Esophagus squamous epithelium (tissue), 5 donors: ENCODE results near the gene PLEKHM3. TPM values are rescaled to one million over a fixed set of nuclear protein-coding genes. Genes with fewer than 3 reads are reported as not detected.

Experiments
- DNase-seq: peaks from one replicate; lab custom pipeline; 2025; lab: John Stamatoyannopoulos, UW
- H3K27ac ChIP-seq, 4 donors: fragments of 200-600 bp; sonication (generic); one replicate each; pipeline ENCODE4 v1.5.1; 2016 to 2019; ENCODE audit warnings: mild to moderate bottlenecking in 1 of 4
- H3K27me3 ChIP-seq, 4 donors: fragments of 200-600 bp; sonication (generic); 1 replicate in 3 of 4; 2 replicates in 1 of 4; pipeline versions ENCODE4 v1.5.1 to v1.6.0; 2017 to 2021; ENCODE audit warnings: antibody characterized with exemption in 1 of 4
- H3K36me3 ChIP-seq, 3 donors: fragments of 200-600 bp; sonication (generic); one replicate each; pipeline ENCODE4 v1.5.1; 2016 to 2019
- H3K4me1 ChIP-seq, 3 donors: fragments of 200-600 bp; sonication (generic); one replicate each; pipeline ENCODE4 v1.5.1; 2017 to 2019
- H3K4me3 ChIP-seq, 4 donors: fragments of 200-600 bp; sonication (generic); 1 replicate in 3 of 4; 2 replicates in 1 of 4; pipeline ENCODE4 v1.5.1; 2016 to 2019; ENCODE audit warnings: mild to moderate bottlenecking in 2 of 4, moderate library complexity in 1 of 4
- H3K9me3 ChIP-seq, 3 donors: fragments of 200-600 bp; sonication (generic); one replicate each; pipeline ENCODE4 v1.5.1; 2016 to 2019
- POLR2A ChIP-seq, 4 donors: fragments of 450-650 bp; IDR thresholded peaks; one replicate each; pipeline ENCODE4 v1.6.1; 2017; ENCODE audit warnings: antibody characterized with exemption in 4 of 4, mild to moderate bottlenecking in 4 of 4, moderate library complexity in 3 of 4
- WGBS, 2 donors: methylation state at CpG; one replicate each; pipeline ENCODE4 v1.1.5; 2018; 5-methylcytosine and 5-hydroxymethylcytosine counted together
- intact Hi-C: fragments of 100-400 bp; cut with DNase I; formaldehyde crosslinking; loops from one replicate; pipeline ENCODE4 v1.15.0; 2022
- total RNA-seq, 4 donors: library from RNA; depleted of rRNA; stranded (reverse); fragments of >200 nt; gene quantifications; one replicate each; pipeline ENCODE4 v1.1.0, GENCODE V29; 2016
- TF ChIP-seq, protein P1 (sequence below), 6 experiments: fragments of 450-650 bp in 4 of 6; fragments of 200-600 bp in 2 of 6; sonication (generic) in 2 of 6; IDR thresholded peaks; one replicate each; pipeline ENCODE4 v1.5.1; 2016 to 2019; ENCODE audit warnings: antibody characterized with exemption in 6 of 6, mild to moderate bottlenecking in 4 of 6, moderate library complexity in 4 of 6
- donor health status: DM: yes; HTN: yes; CAD: no.

Gene PLEKHM3
- total RNA-seq, 4 donors from 2014 or later = 3.7 to 19.3 (median 6.7) TPM

DNA sequence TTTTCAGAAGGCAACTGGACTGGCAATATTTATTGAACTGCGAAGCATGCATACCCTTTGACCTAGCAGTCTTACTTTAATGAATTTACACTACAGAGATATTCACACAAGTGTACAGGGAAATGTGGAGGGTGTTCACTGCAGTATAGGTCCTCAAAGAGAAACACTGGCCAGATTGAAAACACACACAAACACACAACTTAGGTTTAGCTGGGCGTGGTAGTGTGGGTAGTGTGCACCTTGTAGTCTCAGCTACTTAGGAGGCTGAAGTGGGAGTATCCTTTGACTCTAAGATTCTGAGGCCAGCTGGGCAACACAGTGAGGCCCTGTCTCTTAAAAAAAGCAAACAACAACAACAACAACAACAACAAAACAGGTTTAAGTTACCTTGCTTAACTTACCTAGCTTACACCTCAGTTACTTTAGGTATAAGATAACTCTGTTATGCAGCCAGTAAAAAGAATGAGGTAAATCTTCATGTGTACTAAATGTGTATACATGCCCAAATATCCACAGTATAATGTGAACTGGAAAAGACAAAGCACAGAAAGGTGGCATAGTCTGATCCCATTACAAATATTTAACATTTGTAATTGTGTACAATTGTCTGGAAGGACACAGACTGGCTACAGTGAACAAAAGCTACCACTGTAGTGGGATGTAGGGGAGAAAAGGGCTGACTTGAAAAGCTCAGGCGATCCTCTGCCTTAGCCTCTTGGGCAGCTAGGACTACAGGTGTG lies 149.7 kb downstream of the PLEKHM3 start:
- TF ChIP-seq POLR2A (IDR thresholded peaks at IDR 0.05) = no peak
- TF ChIP-seq, protein P1, sequence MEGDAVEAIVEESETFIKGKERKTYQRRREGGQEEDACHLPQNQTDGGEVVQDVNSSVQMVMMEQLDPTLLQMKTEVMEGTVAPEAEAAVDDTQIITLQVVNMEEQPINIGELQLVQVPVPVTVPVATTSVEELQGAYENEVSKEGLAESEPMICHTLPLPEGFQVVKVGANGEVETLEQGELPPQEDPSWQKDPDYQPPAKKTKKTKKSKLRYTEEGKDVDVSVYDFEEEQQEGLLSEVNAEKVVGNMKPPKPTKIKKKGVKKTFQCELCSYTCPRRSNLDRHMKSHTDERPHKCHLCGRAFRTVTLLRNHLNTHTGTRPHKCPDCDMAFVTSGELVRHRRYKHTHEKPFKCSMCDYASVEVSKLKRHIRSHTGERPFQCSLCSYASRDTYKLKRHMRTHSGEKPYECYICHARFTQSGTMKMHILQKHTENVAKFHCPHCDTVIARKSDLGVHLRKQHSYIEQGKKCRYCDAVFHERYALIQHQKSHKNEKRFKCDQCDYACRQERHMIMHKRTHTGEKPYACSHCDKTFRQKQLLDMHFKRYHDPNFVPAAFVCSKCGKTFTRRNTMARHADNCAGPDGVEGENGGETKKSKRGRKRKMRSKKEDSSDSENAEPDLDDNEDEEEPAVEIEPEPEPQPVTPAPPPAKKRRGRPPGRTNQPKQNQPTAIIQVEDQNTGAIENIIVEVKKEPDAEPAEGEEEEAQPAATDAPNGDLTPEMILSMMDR (IDR thresholded peaks at IDR 0.05) = no peak
- H3K27ac ChIP-seq = no peak overlapping the region
- 86 to 96% methylated on average over 3 of the region's 3 CpGs for WGBS, 2 donors
- H3K4me3 ChIP-seq = no peak overlapping the region
- H3K27me3 ChIP-seq = no peaks in the 10 kb centered on the region
- H3K4me1 ChIP-seq = no peaks in the 10 kb centered on the region
- H3K9me3 ChIP-seq = no peaks in the 10 kb centered on the region
- intact Hi-C loops = no loop called here
- no peak for DNase-seq
- no peaks in the 10 kb centered on the region for H3K36me3 ChIP-seq

DNA sequence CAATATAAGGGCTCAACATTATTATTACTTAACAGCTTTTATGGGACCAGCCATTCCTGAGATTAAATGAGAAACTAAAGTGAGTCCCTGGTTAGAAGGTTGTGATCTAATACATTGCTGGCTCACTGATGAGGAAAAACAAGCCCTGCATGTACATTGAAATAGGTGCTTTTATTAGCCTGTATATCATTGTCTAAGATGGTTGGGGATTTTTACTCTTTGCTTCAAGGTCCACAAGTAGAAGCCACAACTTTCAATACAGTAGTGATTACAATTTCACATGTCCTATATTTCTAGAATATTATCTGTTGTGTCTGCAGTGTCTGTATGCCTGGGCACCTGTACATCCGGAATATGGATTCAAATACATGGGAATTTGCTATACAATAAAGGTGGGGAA lies 151.5 kb downstream of the PLEKHM3 start:
- intact Hi-C loops = no loop called here
- Histone ChIP-seq H3K27ac (no peak overlapping the region), H3K4me3 (no peak overlapping the region), H3K4me1 (no peaks in the 10 kb centered on the region), H3K36me3 (no peaks in the 10 kb centered on the region), H3K27me3 (no peaks in the 10 kb centered on the region), H3K9me3 (no peaks in the 10 kb centered on the region)
- TF ChIP-seq, protein P1 (IDR thresholded peaks at IDR 0.05) = no peak
- TF ChIP-seq POLR2A (IDR thresholded peaks at IDR 0.05) = no peak
- no peak for DNase-seq
- WGBS, 2 donors = 88 to 100% methylated on average over 1 of the region's 1 CpG

DNA sequence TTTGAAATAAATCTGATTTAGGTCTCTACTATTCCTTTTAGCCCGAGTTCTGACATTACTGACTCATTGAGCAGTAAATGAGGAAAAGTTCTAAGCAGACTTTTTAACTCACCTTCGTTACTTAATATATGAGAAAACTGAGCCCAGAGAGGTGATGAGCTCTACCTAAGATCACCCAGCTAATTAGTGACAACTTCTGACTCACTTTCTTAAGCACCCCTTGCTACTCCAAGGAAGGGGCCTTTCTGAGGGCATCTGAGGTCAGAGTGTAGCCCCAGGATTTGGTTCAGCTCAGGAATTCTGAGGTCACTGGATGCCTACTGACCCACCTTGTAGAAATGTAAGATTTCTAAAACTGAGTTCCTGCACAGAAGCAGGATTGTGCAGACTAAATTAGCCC lies 153.4 kb downstream of the PLEKHM3 start:
- no peak for DNase-seq
- Histone ChIP-seq H3K4me3 (no peak overlapping the region), H3K36me3 (no peaks in the 10 kb centered on the region), H3K27ac (no peak overlapping the region), H3K4me1 (peaks cover 0 to 3% (median 0%) of the 10 kb centered on the region in 3 donors), H3K9me3 (no peaks in the 10 kb centered on the region), H3K27me3 (no peaks in the 10 kb centered on the region)
- TF ChIP-seq, protein P1 (IDR thresholded peaks at IDR 0.05) = no peak
- TF ChIP-seq POLR2A (IDR thresholded peaks at IDR 0.05) = no peak
- WGBS, 2 donors = 88 to 89% methylated on average over 2 of the region's 2 CpGs
- intact Hi-C loops = no loop called here

DNA sequence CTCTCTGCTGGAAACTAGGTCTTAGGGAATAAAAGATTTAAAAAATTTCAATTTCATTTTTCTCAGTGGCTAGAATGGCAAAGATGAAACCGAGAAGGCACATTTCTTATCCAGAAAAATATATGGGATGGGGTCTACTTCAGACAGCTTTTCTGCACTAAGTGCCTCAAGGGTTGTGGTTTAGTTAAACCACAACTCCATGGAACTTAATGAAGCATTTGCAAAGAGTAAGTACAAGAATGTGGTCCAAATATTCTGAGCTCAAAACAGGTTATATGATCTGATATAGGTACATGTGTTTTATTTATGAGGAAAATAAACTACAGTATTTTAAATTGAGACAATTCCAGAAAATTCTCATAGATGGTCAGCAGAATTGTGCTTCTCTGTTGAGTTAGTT lies 153.8 kb downstream of the PLEKHM3 start:
- H3K4me3 ChIP-seq = no peak overlapping the region
- 79 to 88% methylated on average over 1 of the region's 1 CpG for WGBS, 2 donors
- H3K27ac ChIP-seq = no peak overlapping the region
- peaks cover 0 to 6% (median 0%) of the 10 kb centered on the region in 3 donors for H3K4me1 ChIP-seq
- intact Hi-C loops = no loop called here
- TF ChIP-seq POLR2A (IDR thresholded peaks at IDR 0.05) = no peak
- TF ChIP-seq, protein P1 (IDR thresholded peaks at IDR 0.05) = no peak
- no peaks in the 10 kb centered on the region for H3K9me3 ChIP-seq
- H3K27me3 ChIP-seq = no peaks in the 10 kb centered on the region
- DNase-seq = no peak
- H3K36me3 ChIP-seq = no peaks in the 10 kb centered on the region

DNA sequence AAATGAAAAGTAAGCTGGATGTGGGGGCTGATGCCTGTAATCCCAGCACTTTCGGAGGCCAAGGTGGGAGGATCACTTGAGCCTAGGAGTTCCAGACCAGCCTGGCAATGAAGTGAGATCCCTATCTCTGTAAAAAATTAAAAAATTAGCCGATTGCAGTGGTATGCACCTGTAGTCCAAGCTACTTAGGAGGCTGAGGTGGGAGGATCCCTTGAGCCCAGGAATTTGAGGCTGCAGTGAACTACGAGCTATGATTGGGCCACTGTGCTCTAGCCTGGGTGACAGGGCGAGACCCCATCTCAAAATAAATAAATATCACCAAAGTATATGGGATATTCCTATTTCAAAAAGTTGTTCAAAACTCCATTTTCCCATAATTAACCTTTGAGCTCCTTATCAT lies 154.5 kb downstream of the PLEKHM3 start:
- no peaks in the 10 kb centered on the region for H3K36me3 ChIP-seq
- TF ChIP-seq, protein P1 (IDR thresholded peaks at IDR 0.05) = no peak
- no peak for TF ChIP-seq POLR2A (IDR thresholded peaks at IDR 0.05)
- no peak overlapping the region for H3K4me3 ChIP-seq
- no peak overlapping the region for H3K27ac ChIP-seq
- WGBS, 2 donors = 88 to 89% methylated on average over 4 of the region's 4 CpGs
- H3K4me1 ChIP-seq = peaks cover 0 to 6% (median 0%) of the 10 kb centered on the region in 3 donors
- DNase-seq = no peak
- intact Hi-C loops = no loop called here
- H3K9me3 ChIP-seq = no peaks in the 10 kb centered on the region
- no peaks in the 10 kb centered on the region for H3K27me3 ChIP-seq
